Psoas muscle (tissue), 8 donors: ENCODE measurements around the gene RAD51B. TPM values are rescaled to one million over a fixed set of nuclear protein-coding genes. Genes with fewer than 3 reads are reported as not detected.

Experiments used
- ATAC-seq, 4 donors: fragments of 200-7000 bp; cut with Tn5 transposase; one replicate each; pipeline ENCODE4 v1.9.1; 2020; ENCODE audit warnings: moderate library complexity in 3 of 4, mild to moderate bottlenecking in 2 of 4
- DNase-seq, 2 donors: peaks; one replicate each; pipeline ENCODE4 v3.0.0-alpha.2; 2020
- H3K27ac ChIP-seq: fragments of 200-600 bp; one replicate; pipeline ENCODE4 v1.8.0; 2022
- H3K27me3 ChIP-seq, 3 donors: fragments of 200-600 bp in 1 of 3; one replicate each; pipeline versions ENCODE4 v1.6.1 to v1.8.0; 2013 to 2022; ENCODE audit warnings: low read length in 2 of 3, mild to moderate bottlenecking in 2 of 3, moderate library complexity in 1 of 3; ENCODE audit not compliant: insufficient read depth in 3 of 3
- H3K36me3 ChIP-seq, 2 donors: fragments of 200-600 bp in 1 of 2; one replicate each; pipeline versions ENCODE4 v1.6.1 to v1.8.0; 2013 to 2022; ENCODE audit warnings: low read depth in 1 of 2, mild to moderate bottlenecking in 1 of 2, moderate library complexity in 1 of 2; ENCODE audit not compliant: insufficient read depth in 1 of 2
- H3K4me1 ChIP-seq: fragments of 200-600 bp; one replicate; pipeline ENCODE4 v1.8.0; 2022
- H3K4me3 ChIP-seq: fragments of 200-600 bp; one replicate; pipeline ENCODE4 v1.8.0; 2022; ENCODE audit warnings: mild to moderate bottlenecking
- H3K9me3 ChIP-seq: fragments of 200-600 bp; one replicate; pipeline ENCODE4 v1.8.0; 2022
- CTCF ChIP-seq: fragments of 200-600 bp; IDR thresholded peaks from one replicate; pipeline ENCODE4 v1.8.0; 2022; ENCODE audit warnings: antibody characterized with exemption
- WGBS, 3 donors: extraction: QIAGEN DNeasy Blood & Tissue Kit; methylation state at CpG; one replicate each; pipeline versions ENCODE4 v1.1.6 to v1.1.7; 2013; 5-methylcytosine and 5-hydroxymethylcytosine counted together
- intact Hi-C, 2 donors: fragments of 100-400 bp; cut with DNase I; formaldehyde crosslinking; loops; one replicate each; pipeline versions ENCODE4 v1.11.0 to v1.14.2; 2022
- polyA plus RNA-seq, 3 donors: library from polyadenylated mRNA; stranded (reverse); fragments of 200-250 nt; gene quantifications; one replicate each; pipeline ENCODE4 v1.2.3, GENCODE V29; 2013
- total RNA-seq, 4 donors: library from RNA; stranded (reverse); fragmentation: NEBNext Ultra II Directional in 2 of 4; extraction: Animal tissue kit (Norgen Biotek cat#: 25700) in 2 of 4; gene quantifications; one replicate each; pipeline versions ENCODE4 v1.2.1 to v1.2.4, GENCODE V29; 2021 to 2023
- donor health status: healthy with polysubstance abuse.
- donor health status: DM: no; HTN: no; CAD: no; lungs with moderate emphysema.
- donor health status: Bipolar disorder and iron deficiency.
- donor health status: healthy.
- donor health status: DM: yes; HTN: yes; CAD: no.
- donor health status: DM: no; HTN: no; CAD: no.
- donor health status: DM: no; HTN: no; CAD: no.
- donor health status: DM: yes; HTN: yes; CAD: no.

The RAD51B gene
- total and polyA plus RNA-seq, 7 donors, result 0.60 to 7.2 (median 2.2) TPM

GRCh38 chr14:68335312-68335711 lies 515.7 kb downstream of the RAD51B start:
- Histone ChIP-seq H3K27me3 (no peaks in the 10 kb centered on the region), H3K4me3 (no peak overlapping the region), H3K27ac (no peak overlapping the region), H3K4me1 (no peaks in the 10 kb centered on the region), H3K36me3 (no peaks in the 10 kb centered on the region), H3K9me3 (no peaks in the 10 kb centered on the region)
- intact Hi-C loops, result no loop called here
- DNase-seq (no peak), ATAC-seq (no peak)
- no peak for TF ChIP-seq CTCF

- DNase-seq (no peak), ATAC-seq (no peak)
- H3K4me3 ChIP-seq, result no peak overlapping the region
- no peak overlapping the region for H3K27ac ChIP-seq
- no peaks in the 10 kb centered on the region for H3K4me1 ChIP-seq
- 95 to 97% (median 97%) methylated on average over 1 of the region's 1 CpG for WGBS, 3 donors
- no peaks in the 10 kb centered on the region for H3K9me3 ChIP-seq
- no peaks in the 10 kb centered on the region for H3K27me3 ChIP-seq
- H3K36me3 ChIP-seq, result no peaks in the 10 kb centered on the region
- intact Hi-C loops, result no loop called here
- no peak for TF ChIP-seq CTCF
These were observed 516.6 kb downstream of the RAD51B start for GRCh38 chr14:68336165-68336564.

- no peaks in the 10 kb centered on the region for H3K9me3 ChIP-seq
- H3K4me3 ChIP-seq, result no peak overlapping the region
- TF ChIP-seq CTCF, result no peak
- intact Hi-C loops, result no loop called here
- H3K27ac ChIP-seq, result no peak overlapping the region
- H3K36me3 ChIP-seq, result no peaks in the 10 kb centered on the region
- ATAC-seq (no peak), DNase-seq (no peak)
- H3K27me3 ChIP-seq, result no peaks in the 10 kb centered on the region
- H3K4me1 ChIP-seq, result no peaks in the 10 kb centered on the region
These were observed 517.7 kb downstream of the RAD51B start for GRCh38 chr14:68337279-68337678.

- Histone ChIP-seq H3K27me3 (no peaks in the 10 kb centered on the region), H3K9me3 (no peaks in the 10 kb centered on the region), H3K36me3 (no peaks in the 10 kb centered on the region), H3K4me1 (no peaks in the 10 kb centered on the region), H3K27ac (no peak overlapping the region), H3K4me3 (no peak overlapping the region)
- DNase-seq (no peak), ATAC-seq (no peak)
- 99 to 100% (median 100%) methylated on average over 1 of the region's 1 CpG for WGBS, 3 donors
- intact Hi-C loops, result no loop called here
- no peak for TF ChIP-seq CTCF
These were observed 520.7 kb downstream of the RAD51B start for GRCh38 chr14:68340262-68340661.

GRCh38 chr14:68341411-68342212 lies 522.0 kb downstream of the RAD51B start:
- intact Hi-C loops, result no loop called here
- ATAC-seq (no peak), DNase-seq (no peak)
- H3K4me1 ChIP-seq, result no peaks in the 10 kb centered on the region
- no peaks in the 10 kb centered on the region for H3K9me3 ChIP-seq
- no peak overlapping the region for H3K4me3 ChIP-seq
- no peak overlapping the region for H3K27ac ChIP-seq
- WGBS, 3 donors, result 51 to 63% (median 63%) methylated on average over 4 of the region's 4 CpGs
- H3K27me3 ChIP-seq, result no peaks in the 10 kb centered on the region
- no peak for TF ChIP-seq CTCF
- no peaks in the 10 kb centered on the region for H3K36me3 ChIP-seq
